Measurements from ENCODE around the gene SLA2. TPM values are rescaled to one million over a fixed set of nuclear protein-coding genes. Genes with fewer than 3 reads are reported as not detected.
A peak's percentile ranks its signal among the peaks of the same experiment; 100 is the strongest.

The SLA2 gene
- total and polyA plus RNA-seq, 2 of the 8 experiments (the other 6 are each of a cell fraction or from before 2014, with no cell fraction given) = 0.18 TPM; not detected in 1

- no peak for TF ChIP-seq TEAD4 (IDR thresholded peaks at IDR 0.05; ENCODE audit: low read depth, low read length)
- no peak for TF ChIP-seq RFX5 (IDR thresholded peaks at IDR 0.05; ENCODE audit: borderline replicate concordance, low read depth, low read length)
- TF ChIP-seq FOSL1 (IDR thresholded peaks at IDR 0.05; ENCODE audit: insufficient read depth, low read depth, low read length) = no peak
- no peak for TF ChIP-seq SIX5 (IDR thresholded peaks at IDR 0.05; ENCODE audit: low read depth, low read length)
- no peak for TF ChIP-seq SP4 (IDR thresholded peaks at IDR 0.05; ENCODE audit: low read length)
- no peak for TF ChIP-seq USF2 (IDR thresholded peaks at IDR 0.05; ENCODE audit: low read length)
- no peak for TF ChIP-seq TAF7 (optimal IDR thresholded peaks at IDR 0.05; ENCODE audit: borderline replicate concordance, low read depth, low read length)
- TF ChIP-seq TCF12 (IDR thresholded peaks at IDR 0.05; ENCODE audit: low read depth, low read length) = 0 out of 2 replicates have a peak, but pooled peaks have one; percentile 62
- TF ChIP-seq YY1 (IDR thresholded peaks at IDR 0.05; ENCODE audit: low read depth, low read length) = peak; percentile 14; the same call in 1 of the 2 replicates
- no peak for TF ChIP-seq BRCA1 (IDR thresholded peaks at IDR 0.05; ENCODE audit: low read depth, low read length)
- TF ChIP-seq BACH1 (IDR thresholded peaks at IDR 0.05; ENCODE audit: low read length) = no peak
- TF ChIP-seq SRF (IDR thresholded peaks at IDR 0.05; ENCODE audit: low read depth, low read length) = no peak
- TF ChIP-seq CHD2 (IDR thresholded peaks at IDR 0.05; ENCODE audit: low read length) = no peak
- TF ChIP-seq PHF8 (conservative IDR thresholded peaks at IDR 0.05; ENCODE audit: low read depth, low read length) = no peak
- TF ChIP-seq CTCF (IDR thresholded peaks at IDR 0.05; ENCODE audit: control extremely low read depth in 1 of 3, insufficient read depth in 1 of 3, low read depth in 1 of 3, low read length in 3 of 3) = no peak
- TF ChIP-seq EP300 (IDR thresholded peaks at IDR 0.05; ENCODE audit: borderline replicate concordance in 1 of 2, low read depth in 2 of 2, low read length in 2 of 2) = peak in 1 of 2 experiments; percentile 32; a peak in 1 of 3 replicates
- no peak for TF ChIP-seq CBX8 (IDR thresholded peaks at IDR 0.05; ENCODE audit: borderline replicate concordance, low read depth, low read length)
- TF ChIP-seq CBX5 (IDR thresholded peaks at IDR 0.05; ENCODE audit: low read depth, low read length) = no peak
- no peak for TF ChIP-seq RXRA (IDR thresholded peaks at IDR 0.05; ENCODE audit: insufficient read depth, low read depth, low read length)
- TF ChIP-seq GABPA (IDR thresholded peaks at IDR 0.05; ENCODE audit: borderline replicate concordance, insufficient read depth, low read length) = no peak
- no peak for TF ChIP-seq HDAC6 (IDR thresholded peaks at IDR 0.05; ENCODE audit: low read depth, low read length)
Measured at GRCh38 chr20:36585410-36586125, 60.4 kb downstream of the SLA2 start (continued).
